ENCODE measurements around the gene PRR33.

DNA sequence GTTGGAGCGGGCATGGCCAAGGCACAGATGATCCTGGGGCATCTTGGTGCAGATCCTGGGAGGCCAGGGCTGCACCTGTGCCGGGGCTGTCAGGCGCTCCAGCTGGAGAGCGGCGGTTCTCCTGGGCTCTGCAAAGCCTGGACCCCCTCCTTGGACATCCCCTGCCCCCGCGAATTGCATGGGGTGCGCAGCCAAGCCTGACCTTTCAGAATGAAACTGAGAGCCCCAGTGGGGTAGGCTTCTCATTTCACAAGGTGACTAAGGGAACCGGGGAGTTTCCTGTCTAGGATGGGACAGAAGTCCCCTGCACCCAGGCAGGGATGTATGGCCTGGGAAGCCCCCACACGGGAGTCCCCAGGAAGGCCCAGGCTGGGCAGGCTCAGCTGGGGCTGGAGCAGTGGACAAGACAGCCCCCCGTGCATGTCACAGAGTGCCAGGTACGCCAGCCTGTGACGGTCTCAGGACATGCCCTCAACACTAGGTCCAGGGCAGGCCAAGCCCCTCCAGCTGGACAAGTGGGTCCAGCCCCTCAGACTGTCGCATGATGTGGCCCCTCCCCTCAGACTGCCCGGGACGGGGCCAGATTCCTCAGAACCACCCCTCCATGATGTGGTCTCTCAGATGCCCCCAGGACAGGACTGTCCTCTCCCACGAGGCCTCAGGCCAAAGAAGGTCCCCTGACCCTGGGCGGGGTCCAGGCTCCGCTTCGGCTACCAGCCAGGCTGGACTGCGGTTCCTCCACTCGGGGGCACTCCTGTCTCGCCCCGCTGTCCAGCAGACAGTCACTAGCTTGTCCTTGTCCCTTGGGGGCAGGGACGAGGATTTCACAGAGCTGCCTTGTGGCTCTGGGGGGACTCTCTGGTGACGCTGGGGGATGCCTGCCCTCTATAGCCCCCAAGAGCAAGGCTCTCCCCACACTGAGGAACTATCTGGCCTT is 36.5 kb downstream of the PRR33 start:
- no peak for TF ChIP-seq KAT7 (CRISPR knock-in tag; IDR thresholded peaks at IDR 0.05; ENCODE audit: borderline replicate concordance)
- no peak for TF ChIP-seq TCF7 (IDR thresholded peaks at IDR 0.05; ENCODE audit: borderline replicate concordance)

Data from K562 (cell line).